Upper lobe of right lung (tissue), 1 donor: ENCODE data around the gene IFNA2. TPM values are rescaled to one million over a fixed set of nuclear protein-coding genes. Genes with fewer than 3 reads are reported as not detected.
A peak's percentile ranks its signal among the peaks of the same experiment; 100 is the strongest.
"Not testable (repeated sequence)": the region's sequence is repeated elsewhere in the genome, so short reads cannot be mapped to it uniquely, and the experiment has no call there.

Experiments
- ATAC-seq: fragments of 200-7000 bp; cut with Tn5 transposase; one replicate; pipeline ENCODE4 v1.9.1; 2020; ENCODE audit warnings: mild to moderate bottlenecking, moderate library complexity
- DNase-seq: peaks from one replicate; pipeline ENCODE4 v3.0.0-alpha.2; 2020
- H3K27ac ChIP-seq: fragments of 200-600 bp; one replicate; pipeline ENCODE4 v1.8.0; 2022
- H3K27me3 ChIP-seq: fragments of 200-600 bp; one replicate; pipeline ENCODE4 v1.8.0; 2022; ENCODE audit warnings: mild to moderate bottlenecking
- H3K36me3 ChIP-seq: fragments of 200-600 bp; one replicate; pipeline ENCODE4 v1.8.0; 2022
- H3K4me1 ChIP-seq: fragments of 200-600 bp; one replicate; pipeline ENCODE4 v1.8.0; 2022
- H3K4me3 ChIP-seq: fragments of 200-600 bp; one replicate; pipeline ENCODE4 v1.8.0; 2022; ENCODE audit warnings: mild to moderate bottlenecking
- H3K9me3 ChIP-seq: fragments of 200-600 bp; one replicate; pipeline ENCODE4 v1.8.0; 2022
- intact Hi-C: fragments of 100-400 bp; cut with DNase I; formaldehyde crosslinking; loops from one replicate; pipeline ENCODE4 v1.11.0; 2022
- long read RNA-seq: library from polyadenylated mRNA; unstranded; transcript quantifications from one replicate; pipeline ENCODE4 v2.0.0, GENCODE V29; 2021
- total RNA-seq: library from RNA; stranded (reverse); fragmentation: NEBNext Ultra II Directional; extraction: Animal tissue kit (Norgen Biotek cat#: 25700); gene quantifications from one replicate; pipeline ENCODE4 v1.2.1, GENCODE V29; 2021
- TF ChIP-seq, protein P1 (sequence below): fragments of 200-600 bp; IDR thresholded peaks from one replicate; pipeline ENCODE4 v1.8.0; 2022; ENCODE audit warnings: antibody characterized with exemption
- donor health status: DM: no; HTN: yes; CAD: no; lungs with severe emphysema.

The IFNA2 gene
- not detected for total RNA-seq
- long read RNA-seq: 0 reads

DNA sequence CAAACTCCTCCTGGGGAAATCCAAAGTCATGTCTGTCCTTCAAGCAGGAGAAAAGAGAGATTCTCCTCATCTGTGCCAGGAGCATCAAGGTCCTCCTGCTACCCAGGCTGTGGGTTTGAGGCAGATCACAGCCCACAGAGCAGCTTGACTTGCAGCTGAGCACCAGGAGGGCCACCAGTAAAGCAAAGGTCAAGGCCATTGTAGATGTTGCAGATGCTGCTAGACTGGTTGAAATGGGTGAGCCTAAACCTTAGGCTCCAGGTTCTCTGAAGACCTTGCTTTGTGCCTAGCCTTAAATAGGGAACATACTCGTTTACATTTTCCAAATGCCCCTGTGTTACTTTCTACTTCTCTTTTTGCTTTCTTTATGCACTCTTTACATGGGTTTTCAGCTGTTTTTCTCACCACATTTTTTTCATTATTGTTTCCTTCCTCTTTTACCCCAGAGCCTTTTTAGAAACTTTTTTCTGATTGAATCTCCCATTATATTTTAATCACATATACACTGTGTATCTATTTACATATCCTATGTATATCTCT lies at the start of gene IFNA2:
Gene IFNA2, minus strand, starts transcription at position 268 of the 540 bp plus-strand sequence. Its CDS starts 69 bp downstream, at position 199.
- DNase-seq: no peak
- TF ChIP-seq, protein P1, sequence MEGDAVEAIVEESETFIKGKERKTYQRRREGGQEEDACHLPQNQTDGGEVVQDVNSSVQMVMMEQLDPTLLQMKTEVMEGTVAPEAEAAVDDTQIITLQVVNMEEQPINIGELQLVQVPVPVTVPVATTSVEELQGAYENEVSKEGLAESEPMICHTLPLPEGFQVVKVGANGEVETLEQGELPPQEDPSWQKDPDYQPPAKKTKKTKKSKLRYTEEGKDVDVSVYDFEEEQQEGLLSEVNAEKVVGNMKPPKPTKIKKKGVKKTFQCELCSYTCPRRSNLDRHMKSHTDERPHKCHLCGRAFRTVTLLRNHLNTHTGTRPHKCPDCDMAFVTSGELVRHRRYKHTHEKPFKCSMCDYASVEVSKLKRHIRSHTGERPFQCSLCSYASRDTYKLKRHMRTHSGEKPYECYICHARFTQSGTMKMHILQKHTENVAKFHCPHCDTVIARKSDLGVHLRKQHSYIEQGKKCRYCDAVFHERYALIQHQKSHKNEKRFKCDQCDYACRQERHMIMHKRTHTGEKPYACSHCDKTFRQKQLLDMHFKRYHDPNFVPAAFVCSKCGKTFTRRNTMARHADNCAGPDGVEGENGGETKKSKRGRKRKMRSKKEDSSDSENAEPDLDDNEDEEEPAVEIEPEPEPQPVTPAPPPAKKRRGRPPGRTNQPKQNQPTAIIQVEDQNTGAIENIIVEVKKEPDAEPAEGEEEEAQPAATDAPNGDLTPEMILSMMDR: no peak
- Histone ChIP-seq H3K27me3 (peaks cover 44% of the 10 kb centered on the region), H3K27ac (no peak within 1 kb of the TSS), H3K4me1 (no peaks in the 10 kb centered on the region), H3K36me3 (no peaks in the 10 kb centered on the region), H3K9me3 (no peaks in the 10 kb centered on the region), H3K4me3 (no peak within 1 kb of the TSS)
- intact Hi-C loops: no loop called here
- peak; percentile 29 for ATAC-seq

DNA sequence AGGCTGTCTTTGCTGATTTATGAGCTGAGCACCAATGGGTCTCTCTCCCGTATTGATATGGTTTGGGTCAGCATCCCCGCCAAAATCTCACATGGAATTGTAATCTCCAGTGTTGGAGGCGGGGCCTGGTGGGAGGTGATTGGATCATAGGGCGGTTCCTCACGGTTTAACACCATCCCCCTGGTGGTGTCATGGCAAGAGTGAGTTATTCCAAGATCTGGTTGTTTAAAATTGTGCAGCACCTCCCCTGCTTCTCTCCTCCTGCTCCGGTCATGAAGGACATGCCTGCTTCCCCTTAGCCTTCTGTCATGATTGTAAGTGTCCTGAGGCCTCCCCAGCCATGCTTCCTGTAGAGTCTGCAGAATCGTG lies 49.8 kb upstream of the IFNA2 start:
- H3K27ac ChIP-seq, H3K4me3 ChIP-seq, H3K27me3 ChIP-seq, intact Hi-C loops, DNase-seq, H3K36me3 ChIP-seq, H3K9me3 ChIP-seq, ATAC-seq, H3K4me1 ChIP-seq: not testable (repeated sequence)

DNA sequence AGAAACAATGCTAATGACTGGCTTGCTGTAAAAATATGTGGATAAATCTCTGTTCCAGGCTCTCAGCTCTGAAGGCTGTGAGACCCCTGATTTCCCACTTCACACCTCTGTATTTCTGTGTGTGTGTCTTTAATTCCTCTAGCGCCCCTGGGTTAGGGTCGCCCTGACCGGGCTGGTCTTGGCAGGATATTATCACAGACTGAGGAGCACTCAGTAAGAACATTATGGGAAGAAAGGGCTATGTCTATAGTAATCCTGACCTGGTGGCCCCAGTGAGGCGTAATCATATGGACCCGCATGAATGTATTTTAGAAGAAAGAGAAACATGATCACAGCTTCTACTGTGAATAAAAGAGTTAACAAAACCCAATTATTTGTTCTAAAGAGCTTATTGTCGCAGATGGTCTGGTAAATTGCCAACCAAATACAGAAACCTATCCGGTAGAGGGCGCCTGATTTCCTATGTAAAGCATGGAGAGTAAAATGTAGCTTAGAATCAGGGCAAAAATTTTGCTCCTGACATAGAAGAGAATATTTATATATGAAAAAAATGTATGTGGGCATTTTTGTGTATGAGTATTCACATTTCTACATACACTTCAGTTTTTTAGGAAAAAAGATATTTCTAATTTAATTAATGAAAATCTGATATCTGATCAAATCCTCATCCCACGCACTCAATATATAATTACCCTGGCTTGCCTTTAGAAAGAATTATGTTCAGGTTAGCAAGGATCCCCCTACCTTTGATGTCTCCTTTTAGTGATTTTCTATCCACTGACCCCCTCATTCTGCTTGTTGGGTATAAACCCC lies 49.2 kb upstream of the IFNA2 start:
- DNase-seq (no peak), ATAC-seq (no peak)
- Histone ChIP-seq H3K9me3 (no peaks in the 10 kb centered on the region), H3K4me3 (no peak overlapping the region), H3K36me3 (no peaks in the 10 kb centered on the region), H3K27ac (no peak overlapping the region), H3K4me1 (no peaks in the 10 kb centered on the region), H3K27me3 (peaks cover 4% of the 10 kb centered on the region)
- intact Hi-C loops: no loop called here
- TF ChIP-seq, protein P1: peak; percentile 48

DNA sequence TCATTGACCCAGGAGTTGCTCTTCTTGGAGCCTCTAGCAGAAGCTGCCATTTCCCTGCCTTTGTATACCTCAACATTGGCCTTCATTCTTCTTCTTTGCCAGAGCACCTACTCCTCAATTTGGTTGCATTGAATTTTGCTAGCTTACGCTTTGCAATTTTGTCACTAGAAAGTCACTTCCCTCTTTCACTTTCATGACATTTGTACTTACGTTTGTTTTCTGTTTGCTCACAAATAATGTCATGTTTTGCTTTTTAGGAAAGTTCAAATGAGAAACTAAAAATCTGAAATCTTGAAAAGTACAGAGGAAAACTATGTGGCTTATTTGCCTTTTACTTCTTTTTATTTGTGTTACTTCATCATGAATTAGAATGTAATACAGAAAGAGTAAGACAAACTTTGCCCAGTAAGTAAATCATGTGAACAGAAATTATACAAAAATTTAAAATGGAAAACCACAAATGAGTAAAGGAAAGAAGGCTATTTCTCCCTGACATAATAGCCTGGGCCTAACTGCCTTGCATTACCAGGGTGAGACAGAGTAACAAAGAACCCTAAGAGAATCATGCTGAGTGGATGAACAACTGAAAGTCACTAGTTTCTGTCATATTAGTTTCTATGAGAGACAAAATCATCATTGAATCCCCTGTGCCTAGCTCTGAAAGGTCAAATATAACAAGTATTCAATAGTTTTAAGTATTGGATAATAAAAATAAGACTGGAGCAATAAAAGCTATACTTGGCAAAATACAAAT lies 47.7 kb upstream of the IFNA2 start:
- H3K9me3 ChIP-seq: no peaks in the 10 kb centered on the region
- H3K4me1 ChIP-seq: no peaks in the 10 kb centered on the region
- DNase-seq: no peak
- TF ChIP-seq, protein P1: no peak
- no peak for ATAC-seq
- H3K27ac ChIP-seq: no peak overlapping the region
- H3K4me3 ChIP-seq: no peak overlapping the region
- no peaks in the 10 kb centered on the region for H3K36me3 ChIP-seq
- intact Hi-C loops: no loop called here
- H3K27me3 ChIP-seq: peaks cover 2% of the 10 kb centered on the region

DNA sequence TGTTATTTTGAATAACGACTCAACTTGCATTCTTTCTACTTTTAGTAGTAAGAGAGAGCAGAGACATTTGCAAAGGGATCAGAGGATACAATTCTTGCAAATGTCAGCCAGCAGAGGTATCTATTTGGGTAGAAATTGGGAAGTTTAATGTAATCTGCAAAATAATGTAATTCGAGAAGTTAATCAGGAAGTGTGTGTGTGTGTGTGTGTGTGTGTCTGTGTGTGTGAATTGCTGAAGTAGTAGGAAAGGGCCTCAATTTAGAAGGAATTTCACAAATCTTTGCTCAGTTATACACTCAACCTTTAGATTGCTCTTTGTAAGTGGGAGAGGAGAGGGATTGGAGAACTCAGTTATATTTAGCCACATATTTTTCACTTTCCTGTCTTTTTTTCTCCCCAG lies 44.0 kb upstream of the IFNA2 start:
- TF ChIP-seq, protein P1: no peak
- intact Hi-C loops: no loop called here
- Histone ChIP-seq H3K27ac (no peak overlapping the region), H3K36me3 (no peaks in the 10 kb centered on the region), H3K4me1 (no peaks in the 10 kb centered on the region), H3K4me3 (no peak overlapping the region), H3K9me3 (no peaks in the 10 kb centered on the region), H3K27me3 (no peaks in the 10 kb centered on the region)
- ATAC-seq: peak; percentile 37
- DNase-seq: no peak

DNA sequence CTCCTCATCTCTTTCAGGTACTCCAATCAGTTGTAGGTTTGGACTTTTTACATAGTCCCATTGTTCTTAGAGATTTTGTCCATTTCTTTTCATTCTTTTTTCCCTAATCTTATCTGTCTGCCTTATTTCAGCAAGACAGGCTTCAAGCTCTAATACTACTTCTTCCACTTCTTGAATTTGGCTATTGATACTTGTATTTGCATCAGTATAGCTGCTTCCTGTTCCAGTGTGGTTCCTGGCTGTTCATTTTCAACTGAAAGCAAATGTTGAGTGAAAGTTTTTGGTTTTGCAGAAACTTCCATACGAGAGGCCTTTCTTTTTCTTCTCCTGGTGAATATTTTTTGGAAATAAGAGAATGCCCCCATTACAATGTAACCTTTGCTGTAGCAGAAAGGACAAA lies 43.0 kb upstream of the IFNA2 start:
- intact Hi-C loops: no loop called here
- Histone ChIP-seq H3K4me1 (no peaks in the 10 kb centered on the region), H3K27ac (no peak overlapping the region)

More for the DNA sequence above, 43.0 kb upstream of the IFNA2 start:
- H3K36me3 ChIP-seq: no peaks in the 10 kb centered on the region
- TF ChIP-seq, protein P1: no peak
- ATAC-seq: no peak
- no peaks in the 10 kb centered on the region for H3K9me3 ChIP-seq
- H3K4me3 ChIP-seq: no peak overlapping the region
- H3K27me3 ChIP-seq: no peaks in the 10 kb centered on the region
- no peak for DNase-seq
